ENCODE data around the gene PKD2L2. TPM values are rescaled to one million over a fixed set of nuclear protein-coding genes. Genes with fewer than 3 reads are reported as not detected.
"Not testable (repeated sequence)": the region's sequence is repeated elsewhere in the genome, so short reads cannot be mapped to it uniquely, and the experiment has no call there.

The PKD2L2 gene
- total and polyA plus RNA-seq, 4 experiments from 2014 or later = 0.22 to 0.43 TPM; not detected in 2

DNA sequence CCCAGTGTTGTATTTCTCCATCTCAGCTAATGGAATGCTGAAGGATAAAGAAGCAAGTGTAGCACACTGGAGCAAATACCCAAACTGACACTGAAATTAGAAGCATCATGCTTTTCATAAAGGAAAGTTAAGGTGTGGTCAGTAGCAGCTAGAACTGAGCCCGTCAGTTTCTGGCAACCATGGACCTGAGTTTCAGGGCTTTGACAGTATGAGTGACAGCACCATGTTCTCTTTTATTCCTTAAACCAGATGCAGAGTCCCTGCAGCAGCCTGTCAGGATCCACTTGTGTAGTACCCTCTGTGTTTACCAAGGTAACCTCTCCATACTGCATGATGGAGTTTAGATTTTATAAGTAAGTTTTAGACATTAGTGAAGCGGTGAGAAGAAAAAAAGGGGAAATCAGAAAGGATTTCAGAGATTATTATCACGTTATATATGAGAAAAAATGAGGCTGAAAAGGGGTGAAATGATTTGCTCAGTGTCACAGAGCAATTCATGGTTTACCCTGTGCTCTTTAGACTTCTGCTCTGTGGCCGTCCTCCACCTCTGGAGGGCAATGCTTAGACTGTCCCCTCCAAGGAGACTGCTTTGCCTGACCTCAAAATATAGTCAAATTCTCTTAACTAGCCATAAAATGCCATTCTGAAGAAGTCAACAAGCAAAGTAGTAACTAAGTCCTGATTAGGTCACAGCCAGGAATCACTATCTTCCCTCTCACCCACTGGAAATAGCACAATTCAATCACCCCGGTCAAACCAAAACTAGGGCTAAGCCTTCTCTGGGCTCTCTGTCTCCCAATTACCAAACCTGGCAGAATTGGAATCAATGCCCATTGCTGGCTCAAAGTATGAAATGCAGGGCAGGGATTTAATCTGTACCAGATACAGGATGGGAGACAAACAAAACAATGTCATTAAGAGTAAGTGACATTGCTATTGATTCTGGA lies 32.1 kb upstream of the PKD2L2 start:
- Mint-ChIP-seq H3K36me3 (no peaks in the 10 kb centered on the region), H3K27ac (peak overlapping the region in 2 of 7 donors; percentile 53 to 65), H3K4me1 (peaks cover 11 to 21% (median 14%) of the 10 kb centered on the region in 4 donors), H3K9me3 (peaks cover 0 to 4% (median 0%) of the 10 kb centered on the region in 8 donors), H3K27me3 (peaks cover 0 to 5% of the 10 kb centered on the region in 2 donors), H3K4me3 (peak overlapping the region in 3 of 8 donors; percentile 11 to 90 (median 87))
- Histone ChIP-seq H3K36me3 (ENCODE audit: insufficient read depth, low read length) (no peaks in the 10 kb centered on the region), H3K4me3 (ENCODE audit: low read length in 2 of 2) (no peak overlapping the region), H3K27ac (ENCODE audit: low read depth, low read length) (no peak overlapping the region), H3K27me3 (ENCODE audit: insufficient read depth, low read length) (no peaks in the 10 kb centered on the region), H3K4me1 (ENCODE audit: insufficient read depth, low read length) (no peaks in the 10 kb centered on the region), H3K9me3 (ENCODE audit: control insufficient read depth in 1 of 2, low read length in 2 of 2) (no peaks in the 10 kb centered on the region)
- ChIA-PET CTCF (ENCODE audit: partially characterized antibody) (interaction anchor here (0.6 kb wide), 1 partner anchor 115 kb away, joined by 4 read pairs; no protein-coding TSS in a partner anchor), POLR2A (ENCODE audit: partially characterized antibody) (no interaction called here)
- intact Hi-C loops (cut with micrococcal nuclease) = no loop called here
- no peak for DNase-seq

DNA sequence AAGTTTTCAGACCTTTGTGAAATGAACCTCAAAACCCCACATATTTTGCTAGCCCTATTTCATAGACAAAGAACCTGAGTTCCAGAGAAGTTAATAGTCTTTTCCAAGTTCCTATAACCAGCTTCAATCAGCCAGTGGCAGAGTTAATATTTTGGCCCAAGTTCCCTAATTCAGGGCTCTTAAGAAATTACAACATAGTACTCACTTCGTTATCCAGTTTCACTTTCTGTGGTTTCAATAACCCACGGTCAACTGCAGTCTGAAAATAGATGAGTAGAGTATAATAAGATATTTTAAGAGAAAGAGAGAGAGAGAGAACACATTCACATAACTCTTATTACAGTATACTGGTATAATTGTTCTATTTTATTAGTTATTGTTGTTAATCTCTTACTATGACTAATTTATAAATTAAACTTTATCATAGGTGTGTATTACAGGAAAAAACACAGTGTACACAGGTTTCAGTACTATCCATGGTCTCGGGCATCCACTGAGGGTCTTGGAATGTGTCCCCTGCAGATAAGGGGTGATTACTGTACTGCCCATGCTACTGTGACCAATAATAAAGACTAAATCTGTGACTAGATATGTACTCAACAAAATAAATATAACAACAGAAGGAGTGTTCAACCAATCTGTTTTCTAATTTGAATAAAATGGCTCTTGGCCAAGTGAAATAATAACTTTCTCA lies 30.9 kb upstream of the PKD2L2 start:
- H3K9me3 ChIP-seq (ENCODE audit: control insufficient read depth in 1 of 2, low read length in 2 of 2) = no peaks in the 10 kb centered on the region
- H3K27me3 ChIP-seq (ENCODE audit: insufficient read depth, low read length) = no peaks in the 10 kb centered on the region
- H3K27ac ChIP-seq (ENCODE audit: low read depth, low read length) = no peak overlapping the region
- Mint-ChIP-seq H3K4me1 (peaks cover 11 to 21% (median 14%) of the 10 kb centered on the region in 4 donors), H3K9me3 (peaks cover 0 to 1% (median 0%) of the 10 kb centered on the region in 8 donors), H3K27ac (peak overlapping the region in 5 of 7 donors; percentile 14 to 83 (median 63)), H3K4me3 (peak overlapping the region; percentile 61 to 90 (median 80)), H3K36me3 (no peaks in the 10 kb centered on the region), H3K27me3 (peaks cover 0 to 5% of the 10 kb centered on the region in 2 donors)
- peak overlapping the region in 1 of 2 donors; percentile 15 for H3K4me3 ChIP-seq (ENCODE audit: low read length in 2 of 2)
- H3K4me1 ChIP-seq (ENCODE audit: insufficient read depth, low read length) = no peaks in the 10 kb centered on the region
- H3K36me3 ChIP-seq (ENCODE audit: insufficient read depth, low read length) = no peaks in the 10 kb centered on the region
- POLR2A ChIA-PET (ENCODE audit: partially characterized antibody) = no interaction called here
- DNase-seq = no peak
- intact Hi-C loops (cut with micrococcal nuclease) = no loop called here
- CTCF ChIA-PET (ENCODE audit: partially characterized antibody) = no interaction called here

DNA sequence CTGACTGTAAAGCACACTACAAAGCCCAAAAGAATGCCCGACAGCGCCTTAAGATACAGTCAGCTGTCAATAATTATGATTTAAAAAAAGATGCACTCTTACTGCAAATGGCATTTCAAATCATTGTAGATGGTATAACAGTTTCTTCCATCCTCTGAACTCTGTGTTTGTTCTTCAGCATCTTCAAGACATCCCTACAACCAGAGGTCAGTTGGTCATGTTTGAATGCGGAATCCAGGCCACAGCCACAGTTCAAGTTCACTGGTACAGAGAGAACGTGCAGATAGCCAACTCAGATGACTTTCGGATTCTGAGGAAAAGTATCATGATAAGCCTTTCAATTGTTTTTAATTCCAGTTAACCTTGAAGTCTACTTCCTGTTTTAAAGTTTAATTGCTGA lies 30.3 kb upstream of the PKD2L2 start:
- H3K36me3 Mint-ChIP-seq = no peaks in the 10 kb centered on the region
- H3K9me3 Mint-ChIP-seq = no peaks in the 10 kb centered on the region
- intact Hi-C loops (cut with micrococcal nuclease) = no loop called here
- H3K27ac ChIP-seq (ENCODE audit: low read depth, low read length) = no peak overlapping the region
- ChIA-PET POLR2A (ENCODE audit: partially characterized antibody) (no interaction called here), CTCF (ENCODE audit: partially characterized antibody) (no interaction called here)
- no peaks in the 10 kb centered on the region for H3K9me3 ChIP-seq (ENCODE audit: control insufficient read depth in 1 of 2, low read length in 2 of 2)
- no peak overlapping the region for H3K4me3 ChIP-seq (ENCODE audit: low read length in 2 of 2)
- no peak overlapping the region for H3K27ac Mint-ChIP-seq
- no peak for DNase-seq
- H3K4me1 ChIP-seq (ENCODE audit: insufficient read depth, low read length) = no peaks in the 10 kb centered on the region
- H3K4me3 Mint-ChIP-seq = no peak overlapping the region
- H3K4me1 Mint-ChIP-seq = peaks cover 11 to 21% (median 14%) of the 10 kb centered on the region in 4 donors
- H3K27me3 ChIP-seq (ENCODE audit: insufficient read depth, low read length) = no peaks in the 10 kb centered on the region
- no peaks in the 10 kb centered on the region for H3K36me3 ChIP-seq (ENCODE audit: insufficient read depth, low read length)
- peaks cover 0 to 5% of the 10 kb centered on the region in 2 donors for H3K27me3 Mint-ChIP-seq

DNA sequence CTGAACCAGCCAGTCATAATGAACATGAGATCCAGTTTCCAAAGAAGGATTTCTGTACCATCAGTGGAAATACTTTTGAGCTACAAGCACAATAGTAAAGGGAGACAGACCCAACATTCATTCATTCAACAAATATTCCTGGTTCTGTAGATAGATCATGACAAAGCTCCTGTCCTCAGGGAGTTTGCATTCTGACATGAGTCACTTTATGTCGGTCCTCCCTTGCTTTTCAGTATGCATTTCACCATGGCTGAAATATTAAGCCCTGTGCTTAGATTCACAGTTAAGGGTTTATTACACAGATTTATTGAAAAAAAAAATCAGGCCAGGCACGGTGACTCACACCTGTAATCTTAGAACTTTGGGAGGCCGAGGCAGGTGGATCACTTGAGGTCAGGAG lies 27.0 kb upstream of the PKD2L2 start:
- H3K4me3 ChIP-seq (ENCODE audit: low read length in 2 of 2) = no peak overlapping the region
- intact Hi-C loops (cut with micrococcal nuclease) = no loop called here
- H3K27me3 ChIP-seq (ENCODE audit: insufficient read depth, low read length) = no peaks in the 10 kb centered on the region
- CTCF ChIA-PET (ENCODE audit: partially characterized antibody) = no interaction called here
- peaks cover 0 to 5% of the 10 kb centered on the region in 2 donors for H3K27me3 Mint-ChIP-seq
- peak overlapping the region in 1 of 8 donors; percentile 22 for H3K4me3 Mint-ChIP-seq
- POLR2A ChIA-PET (ENCODE audit: partially characterized antibody) = interaction anchor here (1.1 kb wide), 1 partner anchor 27 kb away, joined by 3 read pairs; the partner anchor contains the start of gene PKD2L2
- no peaks in the 10 kb centered on the region for H3K4me1 ChIP-seq (ENCODE audit: insufficient read depth, low read length)
- peaks cover 11 to 18% (median 14%) of the 10 kb centered on the region in 4 donors for H3K4me1 Mint-ChIP-seq
- H3K36me3 Mint-ChIP-seq = no peaks in the 10 kb centered on the region
- H3K9me3 Mint-ChIP-seq = no peaks in the 10 kb centered on the region
- DNase-seq = no peak
- H3K27ac ChIP-seq (ENCODE audit: low read depth, low read length) = no peak overlapping the region
- H3K36me3 ChIP-seq (ENCODE audit: insufficient read depth, low read length) = no peaks in the 10 kb centered on the region
- peak overlapping the region in 2 of 7 donors; percentile 3 to 71 for H3K27ac Mint-ChIP-seq
- H3K9me3 ChIP-seq (ENCODE audit: control insufficient read depth in 1 of 2, low read length in 2 of 2) = no peaks in the 10 kb centered on the region

DNA sequence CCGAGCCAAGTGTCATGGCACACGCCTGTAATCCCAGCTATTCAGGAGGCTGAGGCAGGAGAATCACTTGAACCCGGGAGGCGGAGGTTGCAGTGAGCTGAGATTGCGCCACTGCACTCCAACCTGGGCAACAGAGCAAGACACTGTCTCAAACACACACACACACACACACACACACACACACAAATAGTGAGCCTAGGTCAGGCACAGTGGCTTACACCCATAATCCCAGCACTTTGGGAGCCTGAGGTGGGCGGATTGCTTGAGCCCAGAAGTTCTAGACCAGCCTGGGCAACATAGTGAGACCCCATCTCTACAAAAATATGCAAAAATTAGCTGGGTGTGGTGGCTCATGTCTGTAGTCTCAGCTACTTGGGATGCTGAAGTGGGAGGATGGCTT lies 25.6 kb upstream of the PKD2L2 start:
- H3K9me3 ChIP-seq (ENCODE audit: control insufficient read depth in 1 of 2, low read length in 2 of 2); H3K27me3 Mint-ChIP-seq; POLR2A ChIA-PET (ENCODE audit: partially characterized antibody); H3K36me3 ChIP-seq (ENCODE audit: insufficient read depth, low read length); H3K27me3 ChIP-seq (ENCODE audit: insufficient read depth, low read length); H3K36me3 Mint-ChIP-seq; CTCF ChIA-PET (ENCODE audit: partially characterized antibody); DNase-seq; H3K27ac Mint-ChIP-seq; H3K9me3 Mint-ChIP-seq; H3K27ac ChIP-seq (ENCODE audit: low read depth, low read length); H3K4me1 Mint-ChIP-seq; intact Hi-C loops (cut with micrococcal nuclease); H3K4me3 ChIP-seq (ENCODE audit: low read length in 2 of 2); H3K4me1 ChIP-seq (ENCODE audit: insufficient read depth, low read length): not testable (repeated sequence)
- peak overlapping the region in 1 of 8 donors; percentile 16 for H3K4me3 Mint-ChIP-seq

DNA sequence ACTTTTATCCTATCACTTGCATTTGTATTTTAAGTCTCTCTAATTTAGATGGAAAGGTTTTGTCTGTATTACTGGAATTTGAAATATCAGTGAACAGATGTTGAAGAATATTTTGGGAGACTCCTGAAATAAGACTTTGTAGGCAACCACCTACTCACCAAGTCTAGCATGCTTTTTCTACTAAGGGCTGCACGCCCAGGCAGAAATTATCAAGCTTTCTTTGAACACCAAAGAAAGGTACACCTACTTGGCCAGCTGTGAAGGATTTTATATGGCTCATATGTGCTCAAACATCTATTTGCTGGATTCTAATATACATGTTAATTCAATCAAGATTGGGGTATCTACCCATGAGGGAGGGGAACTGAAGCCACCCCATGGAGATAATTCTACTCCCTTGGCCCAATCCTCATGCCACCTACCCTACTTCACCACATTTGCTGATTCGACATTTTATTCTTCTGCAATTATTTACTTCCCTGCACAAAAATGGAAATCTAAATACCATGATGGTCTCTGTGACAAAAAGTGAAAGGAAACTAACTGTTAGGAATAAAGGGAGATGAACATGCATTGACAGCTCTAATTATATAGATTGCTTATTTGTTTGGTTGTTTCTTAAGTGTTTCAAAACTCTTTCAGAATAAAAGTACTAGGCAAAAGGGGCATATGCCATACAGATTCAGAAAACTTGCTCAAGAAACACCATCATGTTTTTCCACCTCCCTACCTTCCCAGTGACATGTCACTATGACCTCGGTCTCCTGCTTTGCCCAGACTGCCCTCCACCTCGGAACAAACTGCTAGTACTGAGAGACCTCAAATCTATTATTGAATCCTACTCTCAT lies 22.5 kb upstream of the PKD2L2 start:
- Histone ChIP-seq H3K4me1 (ENCODE audit: insufficient read depth, low read length) (no peaks in the 10 kb centered on the region), H3K27ac (ENCODE audit: low read depth, low read length) (no peak overlapping the region), H3K9me3 (ENCODE audit: control insufficient read depth in 1 of 2, low read length in 2 of 2) (no peaks in the 10 kb centered on the region), H3K27me3 (ENCODE audit: insufficient read depth, low read length) (no peaks in the 10 kb centered on the region), H3K36me3 (ENCODE audit: insufficient read depth, low read length) (no peaks in the 10 kb centered on the region), H3K4me3 (ENCODE audit: low read length in 2 of 2) (no peak overlapping the region)
- ChIA-PET CTCF (ENCODE audit: partially characterized antibody) (no interaction called here), POLR2A (ENCODE audit: partially characterized antibody) (no interaction called here)
- DNase-seq = no peak
- Mint-ChIP-seq H3K27me3 (peaks cover 0 to 4% of the 10 kb centered on the region in 2 donors), H3K36me3 (no peaks in the 10 kb centered on the region), H3K9me3 (no peaks in the 10 kb centered on the region), H3K27ac (no peak overlapping the region), H3K4me1 (peaks cover 4 to 5% (median 4%) of the 10 kb centered on the region in 4 donors), H3K4me3 (no peak overlapping the region)
- intact Hi-C loops (cut with micrococcal nuclease) = no loop called here

Measured in CD4-positive, alpha-beta memory T cell (primary cell).